NCI-H2227 (cell line): ENCODE results near the gene ARHGAP21.
"Not testable (repeated sequence)": the region's sequence is repeated elsewhere in the genome, so short reads cannot be mapped to it uniquely, and the experiment has no call there.

Experiments
- DNase-seq: peaks from one replicate; lab custom pipeline; 2025; ENCODE audit not compliant: unreplicated experiment; lab: John Stamatoyannopoulos, UW

Gene ARHGAP21

DNA sequence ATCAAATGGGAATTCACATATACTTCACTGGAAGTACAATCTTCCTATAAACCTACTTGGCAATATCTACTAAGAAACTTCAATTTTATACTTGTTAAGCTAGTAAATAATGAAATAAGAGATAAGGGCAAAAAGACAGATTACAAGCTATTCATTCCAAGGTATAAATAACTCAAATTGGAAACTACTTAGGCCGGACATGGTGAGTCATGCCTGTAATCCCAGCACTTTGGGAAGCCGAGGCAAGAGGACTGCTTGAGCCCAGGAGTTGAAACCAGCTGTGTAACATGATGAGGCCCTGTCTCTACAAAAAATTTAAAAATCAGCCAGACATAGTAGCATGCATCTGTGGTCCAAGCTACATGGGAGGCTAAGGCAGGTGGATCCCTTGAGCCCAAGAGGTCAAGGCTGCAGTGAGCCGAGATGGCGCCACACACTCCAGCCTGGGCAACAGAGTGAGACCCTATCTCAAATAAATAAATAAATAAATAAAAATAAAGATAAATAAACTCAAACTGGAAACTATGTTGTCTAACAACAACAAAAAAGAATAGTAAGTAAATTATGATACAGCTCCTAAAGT lies 37.6 kb downstream of the ARHGAP21 start:
- no peak for DNase-seq

DNA sequence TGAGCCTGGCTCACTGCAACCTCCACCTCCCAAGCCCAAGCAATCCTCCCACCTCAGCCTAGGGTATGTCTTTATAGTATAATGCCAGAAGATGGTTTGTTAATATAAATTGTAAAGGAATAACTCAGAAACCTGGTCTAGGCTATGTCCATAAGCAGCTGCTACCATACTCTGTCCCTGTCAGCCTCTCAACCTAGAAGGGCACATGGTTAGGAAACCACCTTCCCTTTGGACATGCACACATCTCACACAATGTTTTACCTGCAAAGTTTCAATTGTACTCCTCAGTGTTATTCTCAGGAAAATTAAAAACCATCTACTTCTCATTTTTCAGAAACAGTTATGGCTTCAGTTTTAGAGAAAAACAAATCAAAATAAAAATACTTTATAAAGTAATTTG lies 40.1 kb downstream of the ARHGAP21 start:
- DNase-seq, result no peak

DNA sequence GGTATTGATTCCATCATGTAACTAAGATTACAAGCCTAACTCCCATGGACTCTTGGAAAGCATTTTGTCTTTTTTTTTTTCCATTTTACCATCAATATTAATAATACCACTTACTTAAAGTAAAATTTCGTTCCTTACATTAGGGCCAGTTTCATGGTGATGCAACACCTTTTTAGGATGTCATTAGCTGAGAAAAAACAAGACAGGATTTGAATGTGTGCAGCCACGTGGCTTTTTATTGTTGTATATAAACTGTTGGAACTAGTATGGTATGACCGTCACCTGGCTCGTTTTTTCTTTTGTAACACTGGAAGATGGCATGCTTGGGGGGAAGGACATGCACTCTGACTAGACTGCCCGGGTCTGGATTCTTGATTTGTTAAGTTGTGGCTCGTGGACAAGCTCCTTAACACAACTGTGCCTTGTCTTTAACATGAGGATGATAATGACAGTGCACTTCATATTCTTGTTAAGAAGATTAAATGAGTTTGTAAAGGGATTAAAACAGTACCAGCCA lies 42.1 kb downstream of the ARHGAP21 start:
- DNase-seq, result no peak

DNA sequence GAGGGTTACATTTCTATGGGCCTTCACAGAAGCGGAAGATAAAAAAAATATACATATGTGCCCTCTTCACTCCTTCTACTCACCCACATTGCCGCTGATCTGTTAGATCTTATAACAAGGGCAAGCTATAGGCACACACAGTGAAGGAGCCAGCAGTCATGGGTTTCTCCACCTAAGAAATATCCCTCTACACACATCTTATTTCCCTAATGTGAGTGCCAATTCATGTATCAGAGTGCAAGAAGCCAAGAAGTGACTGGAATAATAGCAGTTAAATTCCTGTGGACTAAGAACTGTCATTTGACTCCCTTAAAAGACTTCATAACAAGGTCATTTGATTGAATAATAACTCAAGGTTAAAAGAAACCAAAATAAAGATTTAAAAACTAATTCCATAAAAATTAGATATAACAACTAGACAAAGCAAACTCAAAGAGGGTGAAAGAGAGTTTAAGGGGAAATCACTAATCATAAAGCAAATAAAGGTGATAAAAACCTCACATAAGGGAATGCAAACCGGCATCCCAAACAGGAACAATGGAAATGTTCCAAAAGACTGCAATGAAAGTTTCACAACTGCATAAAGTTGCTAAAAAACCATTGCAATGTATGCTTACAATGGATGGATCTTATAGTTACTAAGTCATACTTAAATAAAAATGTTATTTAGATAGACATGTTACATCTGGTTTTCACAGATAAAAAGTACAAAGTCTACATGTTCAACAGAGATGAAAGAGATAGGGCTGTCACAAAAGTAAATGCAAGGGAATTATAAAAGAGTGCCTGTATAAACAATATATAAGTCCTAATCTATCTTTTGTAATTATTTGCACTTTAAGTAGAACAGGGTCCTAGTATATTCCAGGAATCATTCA lies 42.8 kb downstream of the ARHGAP21 start:
- no peak for DNase-seq

DNA sequence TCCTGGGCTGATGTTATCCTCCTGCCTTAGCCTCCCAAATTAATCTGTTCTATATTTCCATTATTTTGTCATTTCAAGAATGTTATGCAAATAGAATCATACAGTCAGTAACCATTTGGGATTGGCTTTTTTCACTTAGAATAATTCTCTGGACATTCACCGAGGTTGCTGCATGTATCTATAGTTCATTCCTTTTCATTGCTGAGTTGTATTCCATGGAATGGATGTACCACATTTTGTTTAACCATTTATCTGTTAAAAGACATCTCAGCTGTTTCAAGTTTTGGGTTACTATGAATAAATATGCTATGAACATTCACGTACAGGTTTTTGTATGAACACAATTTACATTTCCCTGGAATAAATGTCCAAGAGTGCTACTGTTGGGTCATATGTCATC lies 44.9 kb downstream of the ARHGAP21 start:
- DNase-seq, result no peak

DNA sequence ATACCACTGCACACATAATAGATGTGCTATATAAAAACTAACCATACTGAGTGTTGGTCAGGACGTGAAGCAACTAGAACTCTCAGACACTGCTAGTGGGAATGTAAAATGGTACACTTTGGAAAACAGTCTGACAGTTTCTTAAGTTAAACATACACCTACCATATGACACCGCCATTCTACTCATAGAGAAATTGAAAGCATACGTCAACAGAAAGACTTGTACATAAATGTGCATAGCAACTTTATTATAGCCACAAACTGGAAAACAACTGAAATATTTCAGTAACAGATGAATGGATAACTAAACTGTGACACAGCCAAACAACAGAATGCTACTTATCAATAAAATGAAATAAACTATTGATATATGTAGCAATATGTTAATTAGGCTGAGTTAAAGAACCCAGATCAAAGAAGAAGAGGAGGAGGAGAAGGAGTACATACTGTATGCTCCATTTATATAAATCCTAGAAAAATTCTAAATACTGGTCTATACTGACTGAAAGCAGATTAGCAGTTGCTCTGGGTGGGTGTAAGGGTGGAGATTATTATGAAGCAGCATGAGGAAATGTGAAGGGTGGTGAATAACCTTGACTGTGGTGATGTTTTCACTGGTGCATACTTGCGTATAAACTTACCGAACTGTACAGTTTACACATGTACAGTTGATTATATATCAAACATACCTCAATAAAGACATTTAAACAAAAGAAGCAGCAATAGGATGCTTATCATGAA lies 48.6 kb downstream of the ARHGAP21 start:
- DNase-seq, result no peak

DNA sequence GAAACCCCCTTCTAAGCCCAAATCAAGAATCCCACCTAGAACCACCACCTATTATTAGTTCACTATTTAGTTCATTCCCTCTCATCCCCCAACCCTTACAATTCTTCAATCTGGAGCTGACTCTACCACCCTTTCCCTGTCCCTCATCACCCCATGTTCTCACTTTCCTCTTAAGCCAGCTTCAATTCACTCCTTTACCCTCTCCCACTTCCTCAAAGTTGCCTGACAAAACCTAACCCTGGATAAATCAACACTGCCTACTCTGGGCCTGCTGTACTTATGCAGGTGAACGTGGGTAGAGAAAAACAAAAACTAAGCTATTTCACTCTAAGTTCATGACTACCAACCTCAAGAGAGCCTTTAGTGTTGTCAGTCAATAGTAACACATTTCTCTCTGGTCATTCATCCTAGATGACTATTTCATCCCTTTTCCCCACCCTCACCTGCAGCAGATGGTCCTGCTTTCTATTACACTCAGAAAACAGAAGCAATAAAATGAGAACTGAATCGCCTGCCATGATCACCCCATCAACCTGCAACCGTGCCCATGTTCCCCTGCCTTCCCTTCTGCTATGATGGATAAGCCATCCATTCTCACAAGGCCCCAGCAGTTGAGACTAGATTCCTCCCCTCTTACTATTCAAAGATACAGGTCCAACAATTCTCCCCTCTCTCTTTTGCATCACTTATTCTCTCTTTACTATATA lies 52.6 kb downstream of the ARHGAP21 start:
- no peak for DNase-seq

DNA sequence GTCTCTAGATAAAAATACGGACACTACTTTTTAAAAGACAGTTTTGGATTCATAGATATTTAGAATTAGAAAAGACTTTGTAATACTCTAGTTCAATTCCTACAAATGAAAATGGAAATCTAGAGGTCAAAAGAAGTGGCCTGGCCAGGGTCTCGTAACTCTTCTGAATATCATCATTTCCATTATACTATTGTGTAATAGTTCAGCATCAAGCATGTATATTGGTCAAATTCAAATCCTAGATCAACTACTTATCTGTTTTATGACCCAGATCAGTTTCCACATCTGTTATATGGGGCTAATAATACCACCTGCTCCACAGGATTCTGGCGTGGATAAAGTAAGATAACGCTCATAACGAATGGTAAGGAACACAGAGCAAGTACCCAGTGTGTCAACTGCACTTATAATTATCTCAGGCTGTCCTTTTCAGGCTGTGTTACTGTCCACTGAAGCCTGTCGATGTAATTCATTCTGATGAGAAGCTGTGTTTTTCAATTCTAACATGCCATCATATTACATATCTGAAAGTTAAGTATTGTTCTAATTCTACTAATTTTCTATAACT lies 54.3 kb downstream of the ARHGAP21 start:
- DNase-seq, result no peak

DNA sequence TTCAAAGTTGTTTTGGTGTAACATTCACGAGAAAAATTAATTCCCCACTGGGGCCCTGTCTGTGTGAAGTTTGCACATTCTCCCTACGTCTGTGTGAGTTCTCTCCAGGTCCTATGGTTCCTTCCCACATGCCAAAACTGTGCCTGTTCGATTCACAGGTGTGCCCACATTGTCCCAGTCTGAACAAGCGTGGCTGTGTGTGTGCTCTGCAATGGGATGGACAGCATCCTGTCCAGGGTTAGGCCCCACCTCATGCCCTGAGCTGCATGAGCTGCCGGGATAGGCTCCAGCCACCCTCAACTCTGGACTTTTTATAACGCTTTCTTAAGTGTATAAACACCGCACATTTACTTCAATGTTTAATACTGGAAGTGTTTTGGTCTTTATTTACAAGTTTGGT lies 55.4 kb downstream of the ARHGAP21 start:
- no peak for DNase-seq

DNA sequence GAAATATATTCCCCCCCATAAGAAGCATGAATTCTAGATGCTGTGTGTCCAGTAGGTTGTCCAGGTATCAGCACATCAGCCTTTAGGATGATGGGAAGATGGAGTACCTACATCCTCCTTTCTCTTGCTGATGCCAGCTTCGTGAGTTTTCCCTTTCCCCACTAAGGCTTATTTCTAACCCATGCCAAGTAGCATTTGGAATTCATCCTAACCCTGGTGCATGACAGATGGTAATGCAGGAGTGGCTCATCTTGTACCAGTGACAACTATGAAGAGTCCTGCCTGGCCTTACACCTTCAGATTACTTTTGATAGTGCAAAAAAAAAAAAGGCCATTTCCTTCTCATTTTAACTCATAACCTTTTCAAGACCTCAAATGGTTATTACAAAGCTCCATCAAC lies 58.7 kb downstream of the ARHGAP21 start:
- DNase-seq, result no peak

DNA sequence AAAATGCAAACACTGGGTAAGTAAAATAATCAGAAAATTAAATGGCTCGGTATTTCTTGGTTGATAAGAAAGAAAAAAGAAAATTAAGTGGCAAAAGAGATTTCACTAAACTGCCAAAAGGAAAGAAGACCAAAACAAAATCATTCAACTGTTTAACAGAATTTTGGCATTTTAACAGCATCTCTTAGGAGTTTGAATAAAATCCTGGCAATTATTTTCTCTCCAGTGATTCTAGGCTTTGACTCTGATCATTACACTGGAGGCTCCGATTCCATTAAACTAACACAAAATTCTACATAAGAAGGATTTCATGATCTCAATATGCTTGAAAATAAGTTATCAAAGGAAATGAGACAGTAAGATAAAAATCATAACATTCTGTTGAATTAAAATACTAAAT lies 62.3 kb downstream of the ARHGAP21 start:
- no peak for DNase-seq

DNA sequence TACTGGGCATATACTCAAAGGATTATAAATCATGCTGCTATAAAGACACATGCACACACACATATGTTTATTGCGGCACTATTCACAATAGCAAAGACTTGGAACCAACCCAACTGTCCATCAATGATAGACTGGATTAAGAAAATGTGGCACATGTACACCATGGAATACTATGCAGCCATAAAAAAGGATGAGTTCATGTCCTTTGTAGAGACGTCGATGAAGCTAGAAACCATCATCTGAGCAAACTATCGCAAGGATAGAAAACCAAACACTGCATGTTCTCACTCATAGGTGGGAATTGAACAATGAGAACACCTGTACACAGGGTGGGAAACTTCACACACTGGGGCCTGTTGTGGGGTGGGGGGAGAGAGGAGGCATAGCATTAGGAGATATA lies 65.4 kb downstream of the ARHGAP21 start:
- DNase-seq, result not testable (repeated sequence)

DNA sequence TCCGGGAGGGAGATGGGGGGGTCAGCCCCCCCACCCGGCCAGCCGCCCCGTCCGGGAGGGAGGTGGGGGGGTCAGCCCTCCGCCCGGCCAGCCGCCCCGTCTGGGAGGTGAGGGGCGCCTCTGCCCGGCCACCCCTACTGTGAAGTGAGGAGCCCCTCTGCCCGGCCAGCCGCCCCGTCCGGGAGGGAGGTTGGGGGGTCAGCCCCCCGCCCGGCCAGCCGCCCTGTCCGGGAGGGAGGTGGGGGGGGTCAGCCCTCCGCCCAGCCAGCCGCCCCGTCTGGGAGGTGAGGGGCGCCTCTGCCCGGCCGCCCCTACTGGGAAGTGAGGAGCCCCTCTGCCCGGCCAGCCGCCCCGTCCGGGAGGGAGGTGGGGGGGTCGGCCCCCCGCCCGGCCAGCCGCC lies 67.4 kb downstream of the ARHGAP21 start:
- not testable (repeated sequence) for DNase-seq

DNA sequence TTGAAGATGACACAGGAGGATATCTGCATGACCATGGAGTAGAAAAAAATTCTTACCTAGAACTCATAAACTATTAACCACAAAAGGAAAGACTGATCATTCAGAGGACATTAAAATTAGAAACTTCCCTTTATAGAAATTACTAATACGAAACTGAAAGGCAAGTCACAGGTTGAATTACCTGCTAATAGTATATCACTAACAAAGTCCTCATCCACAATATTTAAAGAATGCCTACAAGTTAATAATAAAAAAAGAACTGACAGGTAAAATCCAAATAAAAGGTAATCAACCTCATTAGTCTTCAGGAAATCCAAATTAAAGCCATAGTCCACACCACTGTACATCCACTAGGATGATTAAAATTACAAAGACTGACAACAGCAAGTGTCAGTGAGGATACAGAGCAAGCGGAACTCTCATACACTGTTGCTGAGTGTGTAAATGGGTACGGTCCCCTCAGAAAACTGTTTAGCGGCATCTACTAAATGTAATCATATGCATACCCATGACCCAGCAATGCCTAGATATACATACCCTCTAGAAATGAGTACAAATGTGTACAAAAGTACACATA lies 71.2 kb downstream of the ARHGAP21 start:
- DNase-seq, result no peak

DNA sequence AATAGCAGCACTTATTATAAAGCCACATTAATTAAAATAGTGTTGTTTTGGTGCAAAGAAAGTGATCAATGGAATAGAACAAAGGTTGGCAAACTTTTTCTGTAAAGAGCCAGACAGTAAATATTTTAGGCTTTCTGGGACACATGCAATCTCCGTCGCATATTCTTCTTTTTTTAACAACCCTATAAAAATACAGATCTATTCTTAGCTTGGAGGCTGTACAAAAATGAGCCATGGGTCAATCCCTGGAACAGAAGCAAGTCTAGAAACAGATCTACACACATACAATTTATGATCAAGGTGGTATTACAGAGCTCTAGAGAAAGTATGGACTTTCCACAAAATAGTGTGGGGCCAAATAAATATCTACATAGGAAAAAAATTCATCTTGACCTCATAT lies 71.8 kb downstream of the ARHGAP21 start:
- DNase-seq, result no peak

DNA sequence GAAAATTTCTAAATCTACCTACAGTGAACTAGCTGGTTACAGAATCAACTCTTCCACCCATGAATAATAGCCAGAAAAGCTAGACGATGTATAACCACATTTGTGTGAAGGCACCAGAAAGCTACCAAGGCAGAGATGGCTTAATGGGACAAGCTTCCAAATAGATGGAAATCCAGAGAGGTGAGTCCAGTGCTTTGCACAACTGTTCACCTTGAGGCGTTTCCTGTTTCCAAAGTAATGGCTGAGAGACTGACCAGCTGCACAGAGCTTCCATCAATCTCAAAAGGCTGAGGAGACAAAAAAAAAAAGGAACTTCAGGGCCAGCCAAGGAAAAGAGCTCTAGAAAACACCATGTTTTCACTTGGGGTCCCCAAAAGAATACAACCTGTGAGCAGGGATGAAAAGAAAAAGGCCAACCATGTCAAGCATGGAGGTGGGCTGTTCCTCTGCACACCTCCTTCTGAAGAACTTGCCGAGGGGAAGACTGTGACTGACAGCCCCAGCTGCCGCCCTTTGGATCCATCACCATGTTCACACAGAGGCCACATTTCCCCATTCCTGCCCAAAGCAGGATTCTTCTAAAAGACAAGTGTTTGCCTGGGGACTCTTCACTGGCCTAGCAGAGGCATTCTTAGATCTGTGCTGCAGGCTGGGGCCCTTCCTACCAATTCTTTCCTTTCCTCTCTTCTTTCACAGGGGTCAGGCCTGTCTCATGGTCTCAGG lies 72.9 kb downstream of the ARHGAP21 start:
- DNase-seq, result no peak

DNA sequence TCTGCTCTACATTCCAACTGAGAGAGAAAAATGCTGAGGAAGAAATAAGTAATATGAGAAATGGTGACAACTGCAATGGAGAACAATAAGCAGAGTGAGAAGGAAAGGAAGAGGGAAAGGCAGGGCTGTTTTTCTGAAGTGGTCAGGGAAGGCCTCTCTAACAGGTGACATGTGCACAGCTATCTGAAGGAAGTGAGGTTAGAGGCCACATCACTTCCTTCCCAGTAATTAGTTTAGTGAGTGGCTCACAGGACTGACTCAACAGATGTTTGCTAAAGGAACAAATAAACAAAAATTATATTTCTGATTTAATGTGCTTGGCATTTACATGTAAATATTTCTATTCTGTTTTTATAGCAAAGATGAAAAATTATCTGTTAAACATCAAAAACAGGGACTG lies 77.9 kb downstream of the ARHGAP21 start:
- no peak for DNase-seq

DNA sequence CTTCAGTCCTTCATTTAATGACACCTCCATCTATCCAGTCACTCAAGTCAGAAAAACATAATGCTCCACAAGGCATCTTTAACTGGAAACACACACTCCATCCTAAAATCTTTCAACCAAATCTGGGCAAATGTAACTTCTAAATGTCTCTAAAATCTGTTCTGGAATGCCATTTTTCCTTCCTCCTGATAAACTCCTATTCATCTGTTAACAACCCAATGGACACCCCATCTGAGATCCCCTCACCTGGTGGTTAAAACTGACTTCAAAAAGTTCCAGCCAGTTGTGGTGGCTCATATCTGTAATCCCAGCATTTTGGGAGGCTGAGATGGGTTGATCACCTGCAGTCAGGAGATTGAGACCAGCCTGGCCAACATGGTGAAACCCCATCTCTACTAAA lies 78.7 kb downstream of the ARHGAP21 start:
- no peak for DNase-seq

DNA sequence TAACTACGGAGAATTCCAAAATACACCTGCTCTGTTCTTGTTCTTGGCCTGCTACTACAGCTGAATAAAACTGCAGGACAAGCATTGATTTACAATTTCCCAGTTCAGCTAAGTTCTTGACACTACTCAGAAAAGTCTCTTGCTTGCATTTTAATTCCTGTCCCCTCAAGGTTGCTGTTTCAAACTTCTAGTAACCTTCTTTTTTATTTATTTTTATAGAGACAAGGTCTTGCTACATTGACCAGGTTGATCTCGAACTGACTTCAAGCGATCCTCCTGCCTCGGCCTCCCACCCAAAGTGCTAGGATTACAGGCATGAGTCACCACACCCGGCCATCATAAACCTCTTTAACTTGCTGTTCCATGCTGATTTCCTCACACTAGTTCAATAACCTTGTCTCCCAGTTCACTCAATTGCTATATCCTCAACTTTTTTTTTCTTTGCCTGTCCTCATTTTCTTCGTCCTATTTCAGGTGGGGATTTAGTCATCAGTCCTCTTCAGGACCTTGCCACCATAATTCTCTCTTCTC lies 79.9 kb downstream of the ARHGAP21 start:
- no peak for DNase-seq
